ENCODE measurements around the gene AFDN.

- TF ChIP-seq CTCF (conservative IDR thresholded peaks at IDR 0.05 in 1 of 2, IDR thresholded peaks at IDR 0.05 in 1 of 2; ENCODE audit: extremely low read depth in 1 of 2, insufficient read depth in 1 of 2, low read depth in 1 of 2, low read length in 2 of 2) (no peak), EZH2 (IDR thresholded peaks at IDR 0.05; ENCODE audit: borderline replicate concordance, low read length) (no peak)
Observed at GRCh38 chr6:167936051-167936450, 109.3 kb downstream of the AFDN start.
